Measurements from ENCODE around the gene CDHR1.

CDHR1 gene

GRCh38 chr10:84201244-84201606 is 6.9 kb downstream of the CDHR1 start:
- no peak for DNase-seq (ENCODE audit: low spot score)

- no peak for DNase-seq (ENCODE audit: low spot score)
These were observed 7.3 kb downstream of the CDHR1 start for GRCh38 chr10:84201682-84202081.

DNA sequence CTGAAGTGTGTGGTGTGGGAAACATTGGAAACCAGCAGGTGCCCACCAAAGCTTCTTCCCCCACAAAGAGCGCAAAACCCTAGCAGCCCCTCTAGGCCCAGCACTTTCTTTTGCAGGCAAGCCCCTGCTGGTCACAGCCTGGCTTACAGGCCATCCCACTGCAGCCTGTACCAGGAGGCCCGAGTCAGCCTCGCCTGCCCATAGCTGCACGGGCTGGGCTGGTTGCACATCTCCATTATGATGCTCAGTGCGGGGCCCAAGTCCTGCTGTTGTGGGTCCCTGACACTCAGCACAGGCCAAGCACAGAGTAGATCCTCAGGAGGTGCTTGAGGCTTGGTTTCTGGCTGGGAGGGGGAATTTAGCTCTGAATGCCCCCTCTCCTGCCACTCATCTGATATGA is 8.0 kb downstream of the CDHR1 start:
- DNase-seq (ENCODE audit: low spot score): no peak

DNA sequence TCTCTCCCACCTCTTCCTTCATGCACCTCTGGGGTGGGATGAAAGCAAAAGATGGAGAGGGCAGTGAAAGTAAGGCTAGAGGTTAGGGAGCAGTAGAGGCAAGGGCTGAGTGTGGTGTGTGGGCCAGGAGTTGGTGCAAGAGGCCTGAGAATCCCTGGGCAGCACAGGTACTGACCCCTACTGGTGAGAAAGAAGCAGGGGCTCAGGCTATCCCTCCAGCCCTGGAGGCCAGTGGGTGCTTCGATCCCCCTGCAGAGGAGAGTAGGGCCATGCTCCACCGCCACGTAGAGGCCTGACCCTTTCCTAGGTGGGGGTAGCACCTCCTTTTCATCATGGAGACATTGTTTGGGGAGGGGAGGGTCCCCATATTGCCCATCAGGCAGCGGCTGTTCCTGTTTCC is 9.8 kb downstream of the CDHR1 start:
- no peak for DNase-seq (ENCODE audit: low spot score)

DNA sequence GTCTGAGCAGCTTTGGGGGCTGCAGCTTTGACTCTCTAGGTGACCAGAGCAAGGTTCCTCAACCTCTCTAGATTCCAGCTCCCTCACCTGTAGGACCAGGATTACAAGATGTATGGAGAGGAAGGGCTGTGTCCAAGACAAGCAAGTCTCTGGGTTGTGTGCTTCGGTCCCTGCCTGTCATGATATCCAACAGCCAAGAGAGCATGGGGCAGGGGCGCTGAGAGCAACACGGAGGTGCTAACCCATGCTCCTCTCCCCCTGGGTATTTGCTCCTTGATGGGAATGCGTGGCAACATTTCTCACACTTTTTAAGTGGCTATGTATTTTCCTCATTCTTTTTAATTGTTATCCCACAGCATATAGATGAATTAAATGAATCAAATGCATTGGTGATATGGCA is 10.3 kb downstream of the CDHR1 start:
- DNase-seq (ENCODE audit: low spot score): no peak

DNA sequence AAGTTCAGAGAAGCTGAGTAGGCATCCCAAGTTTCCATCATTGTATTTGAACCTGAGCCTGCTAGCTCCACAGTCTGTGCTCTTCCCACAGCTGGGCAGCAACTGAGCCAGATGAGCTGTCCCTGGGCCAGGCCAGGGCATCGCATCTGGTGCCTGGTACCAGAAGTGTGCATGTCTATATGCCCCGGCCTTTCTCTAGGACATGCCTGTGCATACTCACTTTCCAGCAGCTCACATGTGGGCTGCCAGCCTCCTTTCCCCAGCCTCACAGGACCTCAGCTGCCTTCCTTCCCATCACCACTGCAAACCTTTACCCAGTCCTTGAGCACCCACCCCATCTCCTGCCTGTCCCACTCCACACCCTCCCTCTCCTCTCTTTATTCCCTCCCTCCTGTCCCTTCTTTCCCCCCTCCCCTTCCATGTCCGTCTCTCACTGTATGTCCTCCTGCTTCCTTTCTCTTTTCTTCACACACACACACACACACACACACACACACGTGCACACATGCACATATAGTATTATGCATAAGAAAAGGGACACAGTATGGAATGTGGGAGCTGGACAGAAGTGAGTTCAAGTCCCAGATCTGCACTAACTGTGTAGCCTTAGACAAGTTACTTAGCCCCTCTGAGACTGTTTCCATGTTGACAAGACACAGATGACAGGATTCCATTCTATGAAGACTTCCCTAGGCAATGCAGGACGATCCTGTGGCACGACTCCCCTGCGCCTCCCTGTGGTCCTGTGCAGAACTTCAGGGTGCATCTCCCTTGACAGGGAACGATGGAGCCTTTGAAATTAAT is 10.9 kb downstream of the CDHR1 start:
- DNase-seq (ENCODE audit: low spot score): peak; percentile 42

- no peak for DNase-seq (ENCODE audit: low spot score)
These were observed 11.7 kb downstream of the CDHR1 start for GRCh38 chr10:84205853-84206525.

DNA sequence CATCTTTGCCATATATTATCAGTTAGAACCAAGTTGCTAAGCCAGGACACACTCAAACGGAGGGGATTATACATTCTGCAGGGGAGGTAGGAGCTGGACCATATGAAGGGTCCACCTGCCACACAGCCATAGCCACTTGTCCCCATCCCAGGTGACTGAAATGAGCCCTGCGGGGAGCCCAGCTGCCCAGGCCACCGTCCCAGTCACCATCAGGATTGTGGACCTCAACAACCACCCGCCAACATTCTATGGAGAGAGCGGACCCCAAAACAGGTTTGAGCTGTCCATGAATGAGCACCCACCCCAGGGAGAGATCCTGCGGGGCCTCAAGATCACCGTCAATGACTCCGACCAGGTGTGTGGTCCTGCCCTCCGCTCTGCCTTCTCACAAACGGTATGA is 13.7 kb downstream of the CDHR1 start:
- no peak for DNase-seq (ENCODE audit: low spot score)

- no peak for DNase-seq (ENCODE audit: low spot score)
These were observed 17.2 kb downstream of the CDHR1 start for GRCh38 chr10:84211566-84211965.

DNA sequence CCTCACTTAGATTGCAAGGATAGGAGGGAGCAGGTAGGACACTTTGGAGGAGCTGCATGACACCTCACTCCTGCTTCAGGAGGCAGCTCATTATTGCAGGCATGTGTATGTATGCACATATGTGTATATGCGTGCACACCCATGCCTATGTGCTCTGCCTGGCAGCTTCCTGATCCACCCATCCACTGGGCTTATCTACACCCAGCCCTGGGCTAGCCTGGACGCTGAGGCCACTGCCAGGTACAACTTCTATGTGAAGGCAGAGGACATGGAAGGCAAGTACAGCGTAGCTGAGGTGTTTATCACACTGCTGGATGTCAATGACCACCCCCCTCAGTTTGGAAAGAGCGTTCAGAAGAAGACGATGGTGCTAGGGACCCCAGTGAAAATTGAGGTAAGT is 17.7 kb downstream of the CDHR1 start:
- DNase-seq (ENCODE audit: low spot score): no peak

- no peak for DNase-seq (ENCODE audit: low spot score)
These were observed 18.7 kb downstream of the CDHR1 start for GRCh38 chr10:84213076-84213475.

GRCh38 chr10:84214046-84214572 is 19.8 kb downstream of the CDHR1 start:
- DNase-seq (ENCODE audit: low spot score): no peak

DNA sequence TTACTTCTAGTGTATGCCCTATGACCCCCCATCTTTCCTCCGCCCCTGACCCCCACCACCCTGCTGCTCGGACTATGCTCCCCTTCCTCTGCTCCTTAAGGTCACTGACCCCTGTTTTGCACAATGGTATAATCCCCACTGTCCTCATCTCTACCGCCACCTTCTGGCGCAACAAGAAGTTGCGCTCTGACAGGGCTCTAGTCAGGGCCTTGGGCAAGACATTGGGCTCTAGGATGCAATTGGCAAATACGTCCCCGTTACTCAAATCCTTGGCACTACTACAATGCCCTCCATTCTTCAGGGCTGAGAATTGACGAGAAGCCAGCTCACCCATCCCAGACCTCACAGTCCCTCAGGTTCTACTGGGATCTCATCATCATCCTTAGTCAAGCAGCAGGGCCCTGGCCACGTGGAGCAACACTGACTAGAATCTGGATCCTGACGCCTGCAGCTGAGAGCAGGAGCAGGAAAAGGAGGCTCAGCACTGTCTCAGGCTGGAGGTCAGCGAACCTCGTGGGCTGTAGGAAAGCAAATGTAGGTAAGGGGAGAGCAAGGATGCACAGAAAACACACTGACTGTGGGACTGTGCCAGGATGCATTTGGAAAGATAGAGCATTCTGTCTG is 20.4 kb downstream of the CDHR1 start:
- no peak for DNase-seq (ENCODE audit: low spot score)

GRCh38 chr10:84216834-84217233 is 22.5 kb downstream of the CDHR1 start:
- DNase-seq (ENCODE audit: low spot score): no peak

- no peak for DNase-seq (ENCODE audit: low spot score)
These were observed 23.4 kb downstream of the CDHR1 start for GRCh38 chr10:84217746-84218145.

- no peak for DNase-seq (ENCODE audit: low spot score)
These were observed 27.6 kb downstream of the CDHR1 start for GRCh38 chr10:84221916-84222315.

DNA sequence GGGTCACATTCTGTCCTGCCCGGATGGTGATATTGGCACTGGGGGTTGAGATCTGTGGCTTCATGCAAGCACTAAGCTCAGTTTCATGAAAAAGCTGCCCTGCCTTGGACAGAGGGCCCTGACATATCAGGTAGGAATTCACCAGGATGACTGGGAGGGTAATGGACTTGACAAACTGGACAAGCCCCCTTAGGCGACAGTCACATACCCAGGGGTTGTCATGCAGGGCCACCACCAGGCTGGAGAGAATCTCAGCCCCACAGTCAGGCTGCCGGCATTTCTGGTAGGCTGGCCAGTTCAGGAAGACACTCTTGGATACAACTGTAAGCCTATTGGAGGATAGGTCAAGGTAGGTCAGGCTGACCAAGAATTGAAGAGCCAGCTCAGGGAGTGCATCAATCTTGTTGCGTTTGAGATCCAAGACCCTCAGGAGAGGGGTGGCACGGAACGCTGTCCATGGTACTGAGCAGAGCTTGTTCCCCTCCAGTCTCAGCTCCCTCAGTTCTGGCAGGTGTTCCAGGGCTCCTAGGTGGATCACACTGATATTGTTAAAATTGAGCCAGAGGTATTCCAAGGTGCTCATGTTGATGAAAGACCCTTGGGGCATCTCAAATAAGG is 30.2 kb downstream of the CDHR1 start:
- no peak for DNase-seq (ENCODE audit: low spot score)

GRCh38 chr10:84225427-84226173 is 31.3 kb downstream of the CDHR1 start, which contains the start of gene LRIT2:
Gene LRIT2 (minus strand): TSS chr10:84225544. CDS start chr10:84225520, 24 bp downstream.
- DNase-seq (ENCODE audit: low spot score): no peak

- DNase-seq (ENCODE audit: low spot score): no peak
These were observed 32.3 kb downstream of the CDHR1 start for GRCh38 chr10:84226616-84227015.

DNA sequence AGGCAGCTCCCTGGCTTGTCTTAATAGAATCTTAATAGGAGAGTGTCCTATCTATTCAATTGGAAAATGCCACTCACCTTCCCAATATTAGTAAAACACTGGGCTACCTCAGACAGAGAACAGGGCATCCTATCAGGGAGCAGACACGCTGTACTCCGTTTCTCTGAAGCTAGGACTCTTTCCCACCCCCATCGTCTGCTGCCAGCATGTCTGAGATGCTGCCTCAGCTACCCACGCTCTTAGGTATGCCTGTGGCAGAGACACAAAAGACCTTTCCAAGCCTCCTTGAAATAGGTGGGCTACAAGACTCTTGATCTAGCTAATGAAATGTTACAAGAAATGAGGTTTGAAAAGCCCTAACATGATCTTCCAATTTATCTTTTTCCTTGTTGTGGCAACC is 33.5 kb downstream of the CDHR1 start:
- DNase-seq (ENCODE audit: low spot score): no peak

DNA sequence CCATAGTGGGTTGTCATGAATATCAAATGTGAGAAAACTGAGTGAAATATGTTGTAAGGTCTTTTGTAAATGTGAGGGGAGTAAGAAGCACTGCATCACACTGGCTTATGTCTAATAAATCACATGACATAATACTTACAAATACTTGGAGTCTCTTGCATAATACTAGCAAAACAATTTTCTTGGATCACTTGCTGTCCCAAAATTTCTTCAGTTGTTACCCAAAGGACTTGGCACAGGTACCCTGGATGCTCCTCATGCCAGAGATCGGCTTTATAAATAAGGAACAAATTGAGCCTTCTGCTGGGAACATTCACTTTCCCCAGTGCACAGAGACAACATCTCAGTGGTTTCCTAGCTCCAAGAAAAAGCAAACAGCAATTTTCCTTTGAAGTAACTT is 36.0 kb downstream of the CDHR1 start:
- no peak for DNase-seq (ENCODE audit: low spot score)

DNA sequence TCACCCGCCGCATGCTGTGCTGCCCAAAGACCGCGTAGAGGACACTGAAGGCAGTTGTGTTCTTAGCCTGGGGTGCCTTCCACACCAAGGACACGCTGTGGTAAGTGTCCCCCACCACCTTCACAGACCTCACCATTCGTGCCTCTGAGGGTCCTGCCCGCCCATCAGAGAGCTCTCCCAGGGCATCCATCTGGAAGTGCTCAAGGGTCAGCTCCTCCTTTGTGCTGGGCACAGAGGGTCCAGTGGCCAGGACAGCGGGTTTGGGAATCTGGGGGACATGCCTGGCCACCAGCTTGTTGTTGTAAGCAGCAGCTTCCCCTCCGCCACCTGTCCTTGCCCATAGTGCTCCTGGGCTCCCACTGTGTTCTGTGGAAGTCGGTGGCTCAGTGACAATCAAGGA is 38.0 kb downstream of the CDHR1 start:
- no peak for DNase-seq (ENCODE audit: low spot score)
